ENCODE measurements around the gene PCDHB10.

- peak in 3 of 6 experiments; percentile 18 to 39 (median 20) for TF ChIP-seq CTCF (IDR thresholded peaks at IDR 0.05)
- TF ChIP-seq POLR2AphosphoS5 (IDR thresholded peaks at IDR 0.05) = no peak
- TF ChIP-seq POLR2A (IDR thresholded peaks at IDR 0.05) = no peak
- no peak for TF ChIP-seq EP300 (IDR thresholded peaks at IDR 0.05)
Observed at GRCh38 chr5:141172381-141173204, 19.6 kb upstream of the PCDHB10 start, which contains the start of gene PCDHB7.

All from upper lobe of left lung (tissue), 4 donors.